Body of pancreas (tissue), 4 donors: ENCODE results near the gene MYCBPAP. TPM values are rescaled to one million over a fixed set of nuclear protein-coding genes. Genes with fewer than 3 reads are reported as not detected.

ENCODE experiments used
- ATAC-seq: fragments of 150-250 bp; one replicate; pipeline ENCODE4 v1.9.1; 2016
- DNase-seq, 4 donors: peaks; one replicate each; pipeline ENCODE4 v3.0.0-alpha.2; 2019
- H3K27ac ChIP-seq, 4 donors: fragments of 200-600 bp; sonication (generic); 1 replicate in 3 of 4; 2 replicates in 1 of 4; pipeline versions ENCODE4 v1.5.1 to v1.6.1; 2016 to 2019; ENCODE audit warnings: mild to moderate bottlenecking in 1 of 4, mixed read lengths in 1 of 4, moderate library complexity in 1 of 4
- H3K27me3 ChIP-seq, 2 donors: fragments of 200-600 bp; sonication (generic); one replicate each; pipeline ENCODE4 v1.6.0; 2016; ENCODE audit warnings: mild to moderate bottlenecking in 1 of 2
- H3K36me3 ChIP-seq, 2 donors: fragments of 200-600 bp; sonication (generic); replicated peaks in 1 of 2; 2 replicates each; pipeline ENCODE4 v1.5.1; 2016; ENCODE audit warnings: low read depth in 2 of 2; ENCODE audit not compliant: insufficient read depth in 1 of 2
- H3K4me1 ChIP-seq: fragments of 200-600 bp; sonication (generic); one replicate; pipeline ENCODE4 v1.6.0; 2016
- H3K4me3 ChIP-seq, 2 donors: fragments of 200-600 bp; sonication (generic); 1 replicate in 1 of 2; 2 replicates in 1 of 2; pipeline ENCODE4 v1.5.1; 2016 to 2019
- H3K9me3 ChIP-seq, 3 donors: fragments of 200-600 bp; sonication (generic); 1 replicate in 2 of 3; 2 replicates in 1 of 3; pipeline ENCODE4 v1.5.1; 2016
- POLR2A ChIP-seq, 3 donors: fragments of 450-650 bp; IDR thresholded peaks; one replicate each; pipeline ENCODE4 v1.6.1; 2016; ENCODE audit warnings: antibody characterized with exemption in 3 of 3, mild to moderate bottlenecking in 2 of 3
- WGBS, 2 donors: methylation state at CpG; one replicate each; pipeline ENCODE4 v1.1.5; 2017; 5-methylcytosine and 5-hydroxymethylcytosine counted together
- intact Hi-C: fragments of 100-400 bp; cut with DNase I; formaldehyde crosslinking; loops from one replicate; pipeline ENCODE4 v1.15.1; 2023
- total RNA-seq, 2 donors: library from RNA; depleted of rRNA; stranded (reverse); fragments of >200 nt; gene quantifications; one replicate each; pipeline ENCODE4 v1.1.0, GENCODE V29; 2016
- TF ChIP-seq, protein P1 (sequence below), 7 experiments: fragments of 450-650 bp in 4 of 7; fragments of 200-600 bp in 3 of 7; sonication (generic) in 3 of 7; IDR thresholded peaks; one replicate each; pipeline ENCODE4 v1.5.1; 2016 to 2019; ENCODE audit warnings: antibody characterized with exemption in 7 of 7

The MYCBPAP gene
- total RNA-seq, 2 donors from 2014 or later, result 0.33 TPM; not detected in 1

GRCh38 chr17:50558941-50559614, 50.8 kb downstream of the MYCBPAP start:
- H3K27me3 ChIP-seq, result peaks cover 0 to 23% of the 10 kb centered on the region in 2 donors
- intact Hi-C loops, result loop anchor here (10.0 kb wide), 1 partner anchor 286 kb away; no protein-coding TSS in a partner anchor

GRCh38 chr17:50559674-50560184, 51.5 kb downstream of the MYCBPAP start:
- TF ChIP-seq, protein P1, sequence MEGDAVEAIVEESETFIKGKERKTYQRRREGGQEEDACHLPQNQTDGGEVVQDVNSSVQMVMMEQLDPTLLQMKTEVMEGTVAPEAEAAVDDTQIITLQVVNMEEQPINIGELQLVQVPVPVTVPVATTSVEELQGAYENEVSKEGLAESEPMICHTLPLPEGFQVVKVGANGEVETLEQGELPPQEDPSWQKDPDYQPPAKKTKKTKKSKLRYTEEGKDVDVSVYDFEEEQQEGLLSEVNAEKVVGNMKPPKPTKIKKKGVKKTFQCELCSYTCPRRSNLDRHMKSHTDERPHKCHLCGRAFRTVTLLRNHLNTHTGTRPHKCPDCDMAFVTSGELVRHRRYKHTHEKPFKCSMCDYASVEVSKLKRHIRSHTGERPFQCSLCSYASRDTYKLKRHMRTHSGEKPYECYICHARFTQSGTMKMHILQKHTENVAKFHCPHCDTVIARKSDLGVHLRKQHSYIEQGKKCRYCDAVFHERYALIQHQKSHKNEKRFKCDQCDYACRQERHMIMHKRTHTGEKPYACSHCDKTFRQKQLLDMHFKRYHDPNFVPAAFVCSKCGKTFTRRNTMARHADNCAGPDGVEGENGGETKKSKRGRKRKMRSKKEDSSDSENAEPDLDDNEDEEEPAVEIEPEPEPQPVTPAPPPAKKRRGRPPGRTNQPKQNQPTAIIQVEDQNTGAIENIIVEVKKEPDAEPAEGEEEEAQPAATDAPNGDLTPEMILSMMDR (IDR thresholded peaks at IDR 0.05), result no peak
- TF ChIP-seq POLR2A (IDR thresholded peaks at IDR 0.05), result no peak
- Histone ChIP-seq H3K27me3 (peaks cover 0 to 23% of the 10 kb centered on the region in 2 donors), H3K36me3 (no peaks in the 10 kb centered on the region), H3K9me3 (no peaks in the 10 kb centered on the region), H3K4me3 (no peak overlapping the region), H3K27ac (no peak overlapping the region), H3K4me1 (peaks cover 29% of the 10 kb centered on the region)
- intact Hi-C loops, result loop anchor here (10.0 kb wide), 1 partner anchor 285 kb away; no protein-coding TSS in a partner anchor
- DNase-seq (peak; percentile 40 to 58 (median 54)), ATAC-seq (peak; percentile 30)
- 1 to 12% methylated on average over 6 to 27 of the region's 27 CpGs for WGBS, 2 donors

More at GRCh38 chr17:50558941-50559614, 50.8 kb downstream of the MYCBPAP start:
- Histone ChIP-seq H3K4me1 (peaks cover 29% of the 10 kb centered on the region), H3K36me3 (no peaks in the 10 kb centered on the region), H3K27ac (no peak overlapping the region), H3K4me3 (no peak overlapping the region), H3K9me3 (no peaks in the 10 kb centered on the region)
- WGBS, 2 donors, result 2 to 10% methylated on average over 26 to 54 of the region's 55 CpGs
- DNase-seq (no peak), ATAC-seq (no peak)
- TF ChIP-seq, protein P1 (IDR thresholded peaks at IDR 0.05), result no peak
- TF ChIP-seq POLR2A (IDR thresholded peaks at IDR 0.05), result no peak

DNA sequence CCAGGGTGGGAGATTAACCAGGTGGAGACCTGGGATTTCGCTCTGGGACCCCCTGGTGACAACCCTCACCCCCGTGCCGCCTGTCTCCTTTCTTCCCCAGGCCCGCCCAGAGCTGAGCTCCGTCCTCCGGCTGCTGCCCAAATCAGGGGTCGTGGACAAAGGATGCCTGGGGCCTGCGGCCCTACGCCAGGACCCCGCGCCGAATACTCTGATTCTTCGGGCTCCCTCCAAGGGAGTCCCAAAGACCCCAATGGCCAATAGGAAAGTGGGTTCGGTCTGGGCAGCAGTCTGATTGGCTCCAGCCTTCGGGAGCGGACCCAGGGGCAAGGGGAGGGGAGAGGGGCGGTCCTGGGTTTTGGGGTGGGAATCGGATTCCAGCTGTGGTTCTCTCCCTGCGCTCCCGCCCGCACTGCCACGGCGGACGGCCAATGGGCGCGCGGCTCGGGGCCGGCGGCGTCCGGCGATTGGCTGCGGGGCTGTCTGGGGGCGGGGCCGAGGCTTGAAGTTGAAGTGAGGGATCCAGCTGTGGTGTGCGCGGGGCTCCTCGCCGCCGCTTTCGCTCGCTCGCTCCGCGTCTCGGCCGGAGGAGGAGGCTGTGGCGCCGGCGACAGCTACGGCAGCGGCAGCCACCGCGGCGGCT, 52.1 kb downstream of the MYCBPAP start, which contains the start of gene CACNA1G:
Gene CACNA1G, plus strand, starts transcription at position 531 of the 640 bp plus-strand sequence. CDS start 745 bp downstream, outside the sequence.
- Histone ChIP-seq H3K4me1 (peaks cover 29% of the 10 kb centered on the region), H3K4me3 (no peak within 1 kb of the TSS), H3K36me3 (no peaks in the 10 kb centered on the region), H3K9me3 (no peaks in the 10 kb centered on the region), H3K27ac (no peak within 1 kb of the TSS), H3K27me3 (peaks cover 0 to 23% of the 10 kb centered on the region in 2 donors)
- peak; percentile 91 for ATAC-seq
- intact Hi-C loops, result no loop called here
- DNase-seq, result peak; percentile 84 to 87 (median 86)
- 1 to 6% methylated on average over 13 to 56 of the region's 56 CpGs for WGBS, 2 donors
- no peak for TF ChIP-seq POLR2A (IDR thresholded peaks at IDR 0.05)
- TF ChIP-seq, protein P1 (IDR thresholded peaks at IDR 0.05), result no peak

DNA sequence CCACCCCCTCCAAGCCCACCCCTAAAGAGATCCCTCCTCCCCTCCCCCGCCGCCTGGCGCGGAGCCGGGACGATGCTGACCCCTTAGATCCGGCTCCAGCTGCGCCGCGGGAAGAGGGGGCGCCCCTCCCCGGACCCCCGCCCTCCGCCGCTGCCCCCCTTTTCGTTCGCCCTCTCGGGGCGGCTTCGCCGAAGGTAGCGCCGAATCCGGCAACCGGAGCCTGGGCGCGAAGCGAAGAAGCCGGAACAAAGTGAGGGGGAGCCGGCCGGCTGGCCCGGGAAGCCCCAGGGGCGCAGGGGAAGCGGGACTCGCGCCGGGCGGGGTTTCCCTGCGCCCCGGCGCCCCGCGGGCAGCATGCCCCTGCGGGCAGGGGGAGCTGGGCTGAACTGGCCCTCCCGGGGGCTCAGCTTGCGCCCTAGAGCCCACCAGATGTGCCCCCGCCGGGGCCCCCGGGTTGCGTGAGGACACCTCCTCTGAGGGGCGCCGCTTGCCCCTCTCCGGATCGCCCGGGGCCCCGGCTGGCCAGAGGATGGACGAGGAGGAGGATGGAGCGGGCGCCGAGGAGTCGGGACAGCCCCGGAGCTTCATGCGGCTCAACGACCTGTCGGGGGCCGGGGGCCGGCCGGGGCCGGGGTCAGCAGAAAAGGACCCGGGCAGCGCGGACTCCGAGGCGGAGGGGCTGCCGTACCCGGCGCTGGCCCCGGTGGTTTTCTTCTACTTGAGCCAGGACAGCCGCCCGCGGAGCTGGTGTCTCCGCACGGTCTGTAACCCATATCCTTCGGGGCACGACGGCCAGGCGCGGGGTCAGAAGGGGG, 52.9 kb downstream of the MYCBPAP start:
- Histone ChIP-seq H3K4me3 (no peak overlapping the region), H3K27me3 (peaks cover 0 to 23% of the 10 kb centered on the region in 2 donors), H3K36me3 (no peaks in the 10 kb centered on the region), H3K9me3 (no peaks in the 10 kb centered on the region), H3K4me1 (peaks cover 29% of the 10 kb centered on the region), H3K27ac (no peak overlapping the region)
- intact Hi-C loops, result no loop called here
- WGBS, 2 donors, result 0 to 1% methylated on average over 14 to 27 of the region's 88 CpGs
- DNase-seq (no peak), ATAC-seq (no peak)
- TF ChIP-seq, protein P1 (IDR thresholded peaks at IDR 0.05), result no peak
- TF ChIP-seq POLR2A (IDR thresholded peaks at IDR 0.05), result no peak
